SK-N-MC (cell line): ENCODE data around the gene LRFN2.

Source experiments
- EZH2 ChIP-seq: fragments of 200-600 bp; sonication (generic); IDR thresholded peaks from one replicate; pipeline ENCODE4 v1.6.1; 2017; ENCODE audit warnings: antibody characterized with exemption
- FOXP2 ChIP-seq: optimal IDR thresholded peaks from 2 replicates; pipeline ENCODE3; 2011; ENCODE audit warnings: mild to moderate bottlenecking, moderate library complexity; ENCODE audit not compliant: insufficient read depth; ENCODE audit errors: extremely low read length, control extremely low read depth
- POLR2AphosphoS5 ChIP-seq: IDR thresholded peaks from 2 replicates; pipeline ENCODE4 v1.6.1; 2012; ENCODE audit warnings: mild to moderate bottlenecking, low read depth, low read length, borderline replicate concordance

- no peak for TF ChIP-seq EZH2
- TF ChIP-seq POLR2AphosphoS5 = no peak
- TF ChIP-seq FOXP2 = no peak
Measured at GRCh38 chr6:40504274-40504673, 82.9 kb downstream of the LRFN2 start.
